NCI-H146 treated with DMSO at 0.1 percent for 48 hours (cell line): ENCODE results near the gene IL37.

ENCODE experiments used
- DNase-seq: peaks from one replicate; lab custom pipeline; 2025; ENCODE audit not compliant: unreplicated experiment; lab: John Stamatoyannopoulos, UW

Gene IL37

GRCh38 chr2:112957511-112957910 lies 46.5 kb downstream of the IL37 start:
- no peak for DNase-seq

- DNase-seq = peak; percentile 29
Observed at GRCh38 chr2:112958428-112959108, 47.6 kb downstream of the IL37 start.

GRCh38 chr2:112959109-112959812 lies 48.3 kb downstream of the IL37 start:
- DNase-seq = no peak

- no peak for DNase-seq
Observed at GRCh38 chr2:112960230-112960825, 49.4 kb downstream of the IL37 start.

GRCh38 chr2:112962308-112963175 lies 51.6 kb downstream of the IL37 start:
- DNase-seq = no peak

GRCh38 chr2:112967023-112967422 lies 56.1 kb downstream of the IL37 start:
- DNase-seq = no peak
